CD4-positive, alpha-beta T cell treated with Interleukin-10 for 1 hour (primary cell): ENCODE measurements around the gene POFUT2.

ENCODE experiments used
- DNase-seq: peaks from one replicate; pipeline ENCODE4 v3.0.0-alpha.2; 2020

The POFUT2 gene

GRCh38 chr21:45296638-45297037 lies 8.9 kb upstream of the POFUT2 start:
- no peak for DNase-seq

- DNase-seq = no peak
Observed at GRCh38 chr21:45295576-45296365, 8.1 kb upstream of the POFUT2 start.

- DNase-seq = no peak
Observed at GRCh38 chr21:45294509-45295291, 7.0 kb upstream of the POFUT2 start.

- DNase-seq = no peak
Observed at GRCh38 chr21:45293726-45294401, 6.2 kb upstream of the POFUT2 start.

- no peak for DNase-seq
Observed at GRCh38 chr21:45293220-45293725, 5.6 kb upstream of the POFUT2 start.

GRCh38 chr21:45292399-45293219 lies 4.9 kb upstream of the POFUT2 start:
- peak; percentile 76 for DNase-seq

GRCh38 chr21:45291613-45292398 lies 4.1 kb upstream of the POFUT2 start:
- no peak for DNase-seq

GRCh38 chr21:45290948-45291612 lies 3.4 kb upstream of the POFUT2 start:
- DNase-seq = no peak

- DNase-seq = no peak
Observed at GRCh38 chr21:45289655-45290515, 2.2 kb upstream of the POFUT2 start.

GRCh38 chr21:45289134-45289533 lies 1.4 kb upstream of the POFUT2 start:
- no peak for DNase-seq

- no peak for DNase-seq
Observed at GRCh38 chr21:45288441-45288841, 746 bp upstream of the POFUT2 start.

GRCh38 chr21:45286671-45287437 lies 841 bp downstream of the POFUT2 start:
- no peak for DNase-seq

GRCh38 chr21:45285266-45285931 lies 2.3 kb downstream of the POFUT2 start:
- no peak for DNase-seq

GRCh38 chr21:45284456-45284741 lies 3.3 kb downstream of the POFUT2 start:
- DNase-seq = no peak

- DNase-seq = no peak
Observed at GRCh38 chr21:45283611-45284455, 3.9 kb downstream of the POFUT2 start.

- no peak for DNase-seq
Observed at GRCh38 chr21:45283035-45283610, 4.6 kb downstream of the POFUT2 start.

- DNase-seq = no peak
Observed at GRCh38 chr21:45282283-45283034, 5.2 kb downstream of the POFUT2 start.
